Inflammatory macrophage treated with lipopolysaccharide for 1 hour (primary cell): Measurements from ENCODE around the gene ZKSCAN1.
"Not testable (repeated sequence)": the region's sequence is repeated elsewhere in the genome, so short reads cannot be mapped to it uniquely, and the experiment has no call there.

ENCODE experiments used
- DNase-seq, 2 donors: peaks; one replicate each; pipeline ENCODE4 v3.0.0-alpha.2; 2020 to 2022

The ZKSCAN1 gene

GRCh38 chr7:100003711-100004661, 11.4 kb upstream of the ZKSCAN1 start:
- DNase-seq = no peak

GRCh38 chr7:100007887-100008286, 7.5 kb upstream of the ZKSCAN1 start:
- DNase-seq = no peak

GRCh38 chr7:100008525-100008924, 6.9 kb upstream of the ZKSCAN1 start:
- DNase-seq = no peak

DNA sequence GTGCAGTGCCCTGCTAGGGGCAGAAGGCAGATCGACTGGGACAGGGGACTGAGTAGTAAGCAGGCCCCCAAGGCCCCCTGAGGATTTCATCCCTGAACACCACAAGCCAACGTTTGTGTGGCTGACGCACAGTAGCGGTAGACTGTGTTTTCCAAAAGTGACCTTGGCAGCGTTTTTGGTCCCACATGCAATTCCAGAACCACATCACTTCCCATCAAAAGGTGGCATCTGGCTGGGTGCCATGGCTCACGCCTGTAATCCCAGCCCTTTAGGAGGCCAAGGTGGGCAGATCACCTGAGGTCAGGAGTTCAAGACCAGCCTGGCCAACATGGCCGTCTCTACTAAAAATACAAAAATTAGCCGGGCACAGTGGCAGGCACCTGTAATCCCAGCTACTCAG, 5.4 kb upstream of the ZKSCAN1 start:
- not testable (repeated sequence) for DNase-seq

- DNase-seq = no peak
These were observed 4.5 kb upstream of the ZKSCAN1 start for GRCh38 chr7:100010901-100011300.

GRCh38 chr7:100011516-100011915, 3.9 kb upstream of the ZKSCAN1 start:
- DNase-seq = no peak

DNA sequence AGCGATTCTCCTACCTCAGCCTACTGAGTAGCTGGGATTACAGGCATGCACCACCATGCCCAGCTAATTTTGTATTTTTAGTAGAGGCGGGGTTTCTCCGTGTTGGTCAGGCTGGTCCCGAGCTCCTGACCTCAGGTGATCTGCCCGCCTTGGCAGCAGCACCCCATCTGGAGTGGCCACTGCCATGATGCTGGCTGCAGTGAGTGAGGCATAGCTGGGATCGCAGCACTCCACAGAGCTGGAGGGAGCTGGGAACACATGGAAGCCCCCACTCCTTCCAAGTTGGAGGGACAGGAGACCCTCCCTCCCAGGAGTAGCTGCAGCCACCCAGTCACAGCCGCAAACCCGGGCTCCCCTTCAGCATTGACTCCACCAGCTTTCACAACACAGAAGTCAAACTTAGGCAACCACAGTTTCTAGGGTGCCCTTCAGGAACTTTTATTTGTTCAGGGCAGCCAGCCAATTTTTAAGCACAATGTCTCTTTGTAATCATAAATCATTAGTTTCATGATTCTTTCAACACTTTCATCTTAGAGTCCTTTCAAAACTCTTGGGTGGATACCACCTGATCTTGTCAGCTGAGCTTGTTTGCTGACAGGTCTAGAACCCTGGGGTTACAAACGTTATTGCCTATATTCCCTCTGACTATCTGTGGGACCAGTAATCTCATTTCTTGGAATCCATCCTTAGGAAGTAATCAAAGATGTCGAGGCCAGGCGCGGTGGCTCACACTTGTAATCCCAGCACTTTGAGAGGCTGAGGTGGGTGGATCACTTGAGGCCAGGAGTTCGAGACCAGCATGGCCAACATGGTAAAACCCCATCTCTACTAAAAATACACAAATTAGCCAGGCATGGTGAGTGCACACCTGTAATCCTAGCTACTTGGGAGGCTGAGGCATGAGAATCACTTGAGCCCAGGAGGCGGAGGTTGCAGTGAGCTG, 2.7 kb upstream of the ZKSCAN1 start:
- peak in 1 of 2 donors; percentile 16 for DNase-seq

DNA sequence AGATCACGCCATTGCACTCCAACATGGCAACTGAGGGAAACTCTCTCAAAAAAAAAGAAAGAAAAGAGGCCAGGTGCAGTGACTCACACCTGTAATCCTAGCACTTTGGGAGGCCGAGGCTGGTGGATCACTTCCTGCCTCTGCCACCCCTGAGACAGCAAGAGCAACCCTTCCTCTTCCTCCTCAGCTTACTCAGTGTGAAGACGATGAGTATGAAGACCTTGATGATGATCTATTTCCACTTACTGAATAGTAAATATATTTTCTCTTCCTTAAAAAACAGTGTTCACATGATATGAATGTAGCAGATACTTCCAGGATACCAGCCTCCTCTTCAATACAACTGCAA, 2.1 kb upstream of the ZKSCAN1 start:
- DNase-seq = no peak

- peak in 1 of 2 donors; percentile 21 for DNase-seq
These were observed 962 bp downstream of the ZKSCAN1 start for GRCh38 chr7:100016215-100016901.

- DNase-seq = no peak
These were observed 1.9 kb downstream of the ZKSCAN1 start for GRCh38 chr7:100017300-100017699.

DNA sequence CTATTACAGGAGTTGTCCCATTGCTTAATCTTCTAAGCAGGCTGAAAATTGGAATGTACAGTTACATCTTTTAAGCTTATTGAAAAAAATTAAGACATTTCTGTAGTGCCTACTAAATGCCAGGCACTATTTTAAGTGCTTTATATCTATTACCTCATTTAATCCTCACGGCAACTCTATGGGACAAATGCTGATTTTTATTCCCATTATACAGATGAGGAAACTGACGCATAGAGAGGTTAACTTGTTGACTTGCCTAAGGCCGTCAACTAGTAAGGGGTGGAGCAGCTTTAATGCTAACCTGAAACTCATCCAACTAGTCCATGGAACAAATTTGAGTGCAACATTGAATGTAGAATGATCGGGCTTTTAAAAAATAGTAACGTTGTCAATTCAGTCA, 2.5 kb downstream of the ZKSCAN1 start:
- DNase-seq = no peak

- no peak for DNase-seq
These were observed 4.5 kb downstream of the ZKSCAN1 start for GRCh38 chr7:100019908-100020307.

- DNase-seq = peak; percentile 66 to 75
These were observed 5.9 kb downstream of the ZKSCAN1 start for GRCh38 chr7:100021297-100021696.

- no peak for DNase-seq
These were observed 7.2 kb downstream of the ZKSCAN1 start for GRCh38 chr7:100022621-100023020.

GRCh38 chr7:100023526-100023925, 8.1 kb downstream of the ZKSCAN1 start:
- no peak for DNase-seq

DNA sequence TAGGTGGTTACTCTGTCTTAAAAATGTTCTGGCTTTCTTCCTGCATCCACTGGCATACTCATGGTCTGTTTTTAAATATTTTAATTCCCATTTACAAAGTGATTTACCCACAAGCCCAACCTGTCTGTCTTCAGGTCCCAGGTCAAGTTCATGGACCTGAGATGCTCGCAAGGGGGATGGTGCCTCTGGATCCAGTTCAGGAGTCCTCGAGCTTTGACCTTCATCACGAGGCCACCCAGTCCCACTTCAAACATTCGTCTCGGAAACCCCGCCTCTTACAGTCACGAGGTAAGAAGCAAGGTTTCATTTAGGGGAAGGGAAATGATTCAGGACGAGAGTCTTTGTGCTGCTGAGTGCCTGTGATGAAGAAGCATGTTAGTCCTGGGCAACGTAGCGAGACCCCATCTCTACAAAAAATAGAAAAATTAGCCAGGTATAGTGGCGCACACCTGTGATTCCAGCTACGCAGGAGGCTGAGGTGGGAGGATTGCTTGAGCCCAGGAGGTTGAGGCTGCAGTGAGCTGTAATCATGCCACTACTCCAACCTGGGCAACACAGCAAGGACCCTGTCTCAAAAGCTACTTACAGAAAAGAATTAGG, 8.7 kb downstream of the ZKSCAN1 start:
- no peak for DNase-seq

- no peak for DNase-seq
These were observed 11.8 kb downstream of the ZKSCAN1 start for GRCh38 chr7:100027197-100027596.

DNA sequence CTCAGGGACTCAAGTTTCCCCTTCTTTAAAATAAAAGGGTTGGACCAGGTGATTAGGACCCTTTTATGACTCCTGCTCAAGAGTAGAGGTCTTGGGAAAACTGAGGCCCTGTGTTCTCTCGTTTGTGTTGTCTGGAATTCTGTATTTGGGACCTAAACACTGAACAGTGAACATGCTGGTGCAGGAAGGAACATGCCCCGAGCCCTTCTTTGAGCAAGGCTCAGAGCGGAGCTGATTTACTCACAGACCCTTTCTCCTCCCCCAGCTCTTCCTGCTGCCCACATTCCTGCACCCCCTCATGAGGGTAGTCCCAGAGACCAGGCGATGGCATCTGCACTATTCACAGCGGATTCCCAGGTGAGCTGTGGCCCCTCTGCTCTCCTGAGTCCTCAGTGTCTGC, 14.2 kb downstream of the ZKSCAN1 start:
- no peak for DNase-seq

DNA sequence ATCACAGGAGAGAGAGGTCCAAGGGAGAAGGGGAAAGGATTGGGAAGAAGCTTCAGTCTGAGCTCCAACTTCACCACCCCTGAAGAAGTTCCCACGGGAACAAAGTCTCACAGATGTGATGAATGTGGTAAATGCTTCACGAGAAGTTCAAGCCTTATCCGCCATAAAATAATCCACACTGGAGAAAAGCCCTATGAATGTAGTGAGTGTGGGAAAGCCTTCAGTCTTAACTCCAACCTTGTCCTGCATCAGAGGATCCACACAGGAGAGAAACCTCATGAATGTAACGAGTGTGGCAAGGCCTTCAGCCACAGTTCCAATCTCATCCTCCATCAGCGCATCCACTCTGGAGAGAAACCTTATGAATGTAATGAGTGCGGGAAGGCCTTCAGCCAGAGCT, 18.1 kb downstream of the ZKSCAN1 start:
- no peak for DNase-seq

- DNase-seq = no peak
These were observed 19.6 kb downstream of the ZKSCAN1 start for GRCh38 chr7:100034871-100035510.

DNA sequence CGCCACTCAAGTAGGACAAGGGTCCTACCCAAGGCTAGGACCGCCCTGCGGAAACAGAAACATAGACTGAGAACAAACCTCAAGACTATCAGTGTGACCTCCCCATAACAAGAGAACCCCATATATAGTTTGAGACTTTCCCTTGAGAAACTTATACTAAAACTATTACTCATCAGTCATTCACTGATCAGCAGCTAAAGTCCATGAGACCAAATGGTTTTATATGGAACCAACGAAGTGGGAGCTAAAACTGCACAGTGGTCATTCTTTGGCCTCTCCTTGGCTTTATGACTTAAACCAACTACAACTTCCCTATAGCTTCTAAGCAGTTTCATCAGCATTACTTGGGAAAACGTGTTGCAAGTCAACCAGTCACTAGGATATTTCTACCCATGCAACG, 20.5 kb downstream of the ZKSCAN1 start:
- peak in 1 of 2 donors; percentile 46 for DNase-seq

DNA sequence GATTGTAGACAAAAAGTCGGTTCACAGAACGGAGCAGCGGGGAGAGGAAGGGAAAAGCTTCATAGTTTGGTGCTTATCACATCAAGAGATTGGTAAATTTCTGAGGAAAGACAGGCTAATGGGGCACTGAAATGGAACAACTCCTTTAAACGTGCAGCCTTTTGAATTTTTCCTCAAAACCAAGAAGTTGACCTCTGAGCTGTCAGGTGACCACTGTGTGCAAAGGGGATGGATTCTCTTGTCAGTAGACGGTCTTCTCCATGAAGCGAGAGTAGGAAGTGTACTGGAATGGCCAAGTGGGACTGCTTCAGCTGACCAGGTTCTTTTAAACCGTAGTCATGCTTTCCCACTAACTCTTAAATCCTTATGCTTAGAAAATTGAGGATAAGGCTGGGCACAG, 22.9 kb downstream of the ZKSCAN1 start:
- DNase-seq = no peak
